SK-N-SH (cell line): ENCODE measurements around the gene ELL3. TPM values are rescaled to one million over a fixed set of nuclear protein-coding genes. Genes with fewer than 3 reads are reported as not detected.

Experiments
- CTCF ChIA-PET: fragments of 300-600, 350-600 bp; formaldehyde crosslinking; extraction: SDS; loops from one replicate; lab custom pipeline; 2021; lab: Yijun Ruan, JAX
- POLR2A ChIA-PET: fragments of 350-600 bp; sonication (Branson Sonifier 250); formaldehyde crosslinking; extraction: SDS; loops from one replicate; lab custom pipeline; 2020; ENCODE audit warnings: antibody characterized with exemption, inconsistent platforms; lab: Yijun Ruan, JAX
- DNase-seq: peaks from one replicate; pipeline ENCODE4 v3.0.0; 2012
- H2AFZ ChIP-seq: fragments of 200-600 bp; sonication (generic); 2 replicates; pipeline ENCODE4 v1.8.1; 2016; ENCODE audit warnings: antibody characterized with exemption, mild to moderate bottlenecking, low read depth
- H3F3A ChIP-seq: fragments of 200-600 bp; sonication (generic); replicated peaks from 2 replicates; pipeline ENCODE3; 2016; ENCODE audit warnings: antibody characterized with exemption, mild to moderate bottlenecking; ENCODE audit not compliant: insufficient read depth
- H3K27ac ChIP-seq, 2 experiments: fragments of 200-500 bp in 1 of 2; fragments of 200-600 bp in 1 of 2; sonication (Bioruptor generic) in 1 of 2; sonication (generic), shearing (Covaris generic) in 1 of 2; 2 replicates each; pipeline versions ENCODE4 v1.5.1 to v1.6.1; 2014 to 2016; ENCODE audit warnings: low read depth in 2 of 2, inconsistent platforms in 1 of 2, low read length in 1 of 2, mild to moderate bottlenecking in 1 of 2, mixed read lengths in 1 of 2
- H3K27me3 ChIP-seq: fragments of 200-600 bp; sonication (generic), shearing (Covaris generic); 2 replicates; pipeline ENCODE4 v1.6.1; 2016; ENCODE audit warnings: mixed run types; ENCODE audit not compliant: insufficient read depth
- H3K36me3 ChIP-seq, 2 experiments: fragments of 200-500 bp in 1 of 2; fragments of 200-600 bp in 1 of 2; sonication (Bioruptor generic) in 1 of 2; sonication (generic) in 1 of 2; replicated peaks in 1 of 2; 2 replicates each; pipeline versions ENCODE3 to v1.5.1; 2014 to 2016; ENCODE audit warnings: low read length in 1 of 2, mild to moderate bottlenecking in 1 of 2; ENCODE audit not compliant: insufficient read depth in 2 of 2, control insufficient read depth in 1 of 2
- H3K4me1 ChIP-seq, 2 experiments: fragments of 200-500 bp in 1 of 2; fragments of 200-600 bp in 1 of 2; sonication (Bioruptor generic) in 1 of 2; sonication (generic), shearing (Covaris generic) in 1 of 2; 2 replicates each; pipeline versions ENCODE4 v1.5.1 to v1.6.1; 2014 to 2016; ENCODE audit warnings: low read depth in 1 of 2, low read length in 1 of 2, mixed run types in 1 of 2; ENCODE audit not compliant: insufficient read depth in 2 of 2, control insufficient read depth in 1 of 2
- H3K4me2 ChIP-seq: fragments of 200-600 bp; sonication (generic), shearing (Covaris generic); 2 replicates; pipeline ENCODE4 v1.6.1; 2017; ENCODE audit warnings: mixed run types
- H3K4me3 ChIP-seq, 2 experiments: fragments of 200-500 bp in 1 of 2; fragments of 200-600 bp in 1 of 2; sonication (Bioruptor generic) in 1 of 2; sonication (generic), shearing (Covaris generic) in 1 of 2; 2 replicates each; pipeline versions ENCODE4 v1.5.1 to v1.8.1; 2014 to 2016; ENCODE audit warnings: low read depth in 2 of 2, inconsistent platforms in 1 of 2, low read length in 1 of 2, mild to moderate bottlenecking in 1 of 2, mixed read lengths in 1 of 2, moderate library complexity in 1 of 2
- H3K79me2 ChIP-seq: fragments of 200-600 bp; sonication (generic); 2 replicates; pipeline ENCODE4 v1.8.1; 2017; ENCODE audit warnings: mild to moderate bottlenecking; ENCODE audit not compliant: insufficient read depth
- H3K9ac ChIP-seq: fragments of 200-600 bp; sonication (generic); 2 replicates; pipeline ENCODE4 v1.6.1; 2017; ENCODE audit warnings: mixed run types
- H3K9me2 ChIP-seq: fragments of 200-600 bp; sonication (generic); 2 replicates; pipeline ENCODE4 v1.6.1; 2017; ENCODE audit warnings: mixed run types
- H3K9me3 ChIP-seq: fragments of 200-600 bp; sonication (generic); 2 replicates; pipeline ENCODE4 v1.6.1; 2017; ENCODE audit warnings: mixed run types, mild to moderate bottlenecking, moderate library complexity
- H4K20me1 ChIP-seq: fragments of 200-600 bp; sonication (generic); 2 replicates; pipeline ENCODE4 v1.6.1; 2017; ENCODE audit warnings: mild to moderate bottlenecking, mixed run types; ENCODE audit not compliant: insufficient read depth
- CHD2 ChIP-seq: fragments of 150-350 bp; IDR thresholded peaks from 2 replicates; pipeline ENCODE4 v1.6.1; 2018; ENCODE audit warnings: low read length; ENCODE audit not compliant: partially characterized antibody
- EZH2phosphoT487 ChIP-seq: fragments of 200-600 bp; sonication (generic); IDR thresholded peaks from 2 replicates; pipeline ENCODE4 v1.6.1; 2017; ENCODE audit warnings: low read depth, mixed run types, mild to moderate bottlenecking, antibody characterized with exemption, moderate library complexity, borderline replicate concordance
- FOSL2 ChIP-seq: IDR thresholded peaks from 2 replicates; pipeline ENCODE4 v1.4.0; 2012; ENCODE audit warnings: low read depth, mild to moderate bottlenecking, moderate library complexity, borderline replicate concordance
- FOXM1 ChIP-seq: IDR thresholded peaks from 2 replicates; pipeline ENCODE4 v1.4.0; 2012; ENCODE audit warnings: low read depth, mild to moderate bottlenecking
- GABPA ChIP-seq: IDR thresholded peaks from 2 replicates; pipeline ENCODE4 v1.4.0; 2012; ENCODE audit warnings: low read depth, mild to moderate bottlenecking
- JUND ChIP-seq: IDR thresholded peaks from 2 replicates; pipeline ENCODE4 v1.4.0; 2012
- MEF2A ChIP-seq: IDR thresholded peaks from 2 replicates; pipeline ENCODE4 v1.4.0; 2012; ENCODE audit warnings: low read depth, borderline replicate concordance
- MXI1 ChIP-seq: IDR thresholded peaks from 2 replicates; pipeline ENCODE4 v1.6.1; 2012; ENCODE audit warnings: mild to moderate bottlenecking, low read depth, low read length, improper control_type of control experiment
- NRF1 ChIP-seq: IDR thresholded peaks from 2 replicates; pipeline ENCODE4 v1.6.1; 2012; ENCODE audit warnings: low read depth, mild to moderate bottlenecking, low read length
- RAD21 ChIP-seq: IDR thresholded peaks from 2 replicates; pipeline ENCODE4 v1.6.1; 2012; ENCODE audit warnings: mild to moderate bottlenecking, low read length
- RCOR1 ChIP-seq: fragments of 150-350 bp; IDR thresholded peaks from 2 replicates; pipeline ENCODE4 v1.6.1; 2017; ENCODE audit warnings: antibody characterized with exemption, low read length
- RXRA ChIP-seq: IDR thresholded peaks from 2 replicates; pipeline ENCODE4 v1.4.0; 2012; ENCODE audit warnings: low read depth, mild to moderate bottlenecking, borderline replicate concordance
- SIN3A ChIP-seq: IDR thresholded peaks from 2 replicates; pipeline ENCODE4 v1.6.1; 2012; ENCODE audit warnings: low read depth, mild to moderate bottlenecking, low read length, moderate library complexity, borderline replicate concordance
- WGBS: methylation state at CpG from one replicate; pipeline ENCODE4 v1.1.6; 2017; ENCODE audit warnings: low lambda C conversion rate; 5-methylcytosine and 5-hydroxymethylcytosine counted together
- polyA plus RNA-seq, 3 experiments: library from polyadenylated mRNA; depleted of rRNA; stranded (reverse); fragments of >200 nt; gene quantifications; 2 replicates each; pipeline ENCODE4 v1.2.3, GENCODE V29; 2012
- TF ChIP-seq, protein P1 (sequence below): IDR thresholded peaks from 2 replicates; pipeline ENCODE4 v1.4.0; 2012; ENCODE audit warnings: low read depth, borderline replicate concordance
- TF ChIP-seq, protein P2 (sequence below): IDR thresholded peaks from 2 replicates; pipeline ENCODE4 v1.4.0; 2012; ENCODE audit warnings: low read depth, borderline replicate concordance
- TF ChIP-seq, protein P3 (sequence below): IDR thresholded peaks from 2 replicates; pipeline ENCODE4 v1.6.1; 2012; ENCODE audit warnings: mild to moderate bottlenecking, low read depth, low read length, moderate library complexity
- TF ChIP-seq, protein P4 (sequence below): fragments of 200-600 bp; sonication (generic); IDR thresholded peaks from 2 replicates; pipeline ENCODE4 v1.6.1; 2017; ENCODE audit warnings: antibody characterized with exemption, mild to moderate bottlenecking, moderate library complexity
- TF ChIP-seq, protein P5 (sequence below): IDR thresholded peaks from 2 replicates; pipeline ENCODE4 v1.4.0; 2012; ENCODE audit warnings: low read depth
- TF ChIP-seq, protein P6 (sequence below): IDR thresholded peaks from 2 replicates; pipeline ENCODE4; 2012

Gene ELL3
- polyA plus RNA-seq, 1 of the 3 experiments (the other 2 are of a cell fraction): 0.67 TPM

DNA sequence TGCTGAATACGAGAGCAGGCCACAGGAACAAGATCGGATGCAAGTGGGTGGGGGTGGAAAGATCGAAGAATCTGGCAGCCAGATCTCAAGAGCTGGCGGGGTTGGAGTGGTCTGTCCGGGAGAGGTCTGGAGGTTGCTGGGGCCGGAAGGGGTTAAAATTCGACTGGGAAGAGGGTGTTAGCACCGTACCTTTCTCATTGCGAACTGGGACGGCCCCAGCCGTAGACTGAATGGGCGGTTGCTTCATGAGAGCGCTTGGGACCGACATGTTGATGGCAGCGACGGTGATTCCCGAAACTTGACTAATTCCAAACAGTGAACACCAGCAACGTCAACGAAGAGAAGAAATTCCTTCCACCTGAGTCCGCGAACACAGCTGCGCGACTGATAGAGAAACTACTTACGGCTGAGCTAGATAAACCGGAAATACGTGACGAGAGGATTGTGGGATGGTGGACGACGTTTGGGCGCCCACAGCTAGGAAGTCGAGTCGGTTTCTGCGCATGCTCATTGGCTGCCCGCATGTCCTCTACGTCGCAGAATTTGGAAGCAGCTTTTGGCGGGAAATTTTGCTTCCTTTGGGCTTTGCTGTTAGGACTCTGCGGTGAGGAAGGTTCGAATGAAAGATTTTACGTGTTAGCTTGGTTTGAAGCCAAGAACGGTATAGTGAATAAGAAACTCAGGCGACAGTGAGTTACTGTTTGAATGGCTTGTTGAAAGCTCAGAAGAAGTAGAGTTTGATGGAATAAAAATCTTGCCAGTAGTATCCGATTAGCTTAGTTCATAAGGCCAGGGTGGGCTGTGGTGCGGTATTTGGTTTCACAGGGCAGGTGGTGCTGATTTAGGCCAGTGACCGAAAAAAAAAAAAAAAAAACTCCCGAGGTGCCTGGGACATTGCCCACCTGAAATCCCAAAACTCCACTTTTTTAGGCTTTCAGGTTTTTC lies 47.8 kb upstream of the ELL3 start, which contains the start of gene MFAP1:
TSS of gene MFAP1 (minus strand) at position 389 of the 945 bp plus-strand sequence. CDS start at position 268, 121 bp downstream.
- H4K20me1 ChIP-seq: 0 out of 2 replicates have a peak, but pooled peaks cover 6% of the 10 kb centered on the region
- H3K27me3 ChIP-seq: no peaks in the 10 kb centered on the region
- peak within 1 kb of the TSS; percentile 73 to 98 for H3K4me3 ChIP-seq
- H3K79me2 ChIP-seq: peaks cover 76% of the 10 kb centered on the region
- 10% methylated on average over 46 of the region's 46 CpGs for WGBS
- H3K4me2 ChIP-seq: peak within 1 kb of the TSS; percentile 78
- ChIA-PET POLR2A (interaction anchor here (0.6 to 2.6 kb wide), 5 partner anchors 24 to 904 kb away, joined by 3 to 14 read pairs (median 4); partner anchors contain the start of genes HYPK, SERF2 and SERINC4), CTCF (interaction anchor here (0.7 to 1.0 kb wide), 2 partner anchors 48 to 57 kb away, joined by 3 to 6 read pairs; no protein-coding TSS in a partner anchor)
- no peaks in the 10 kb centered on the region for H3K9me3 ChIP-seq
- peak; percentile 90 for DNase-seq
- H3K27ac ChIP-seq: peak within 1 kb of the TSS; percentile 87 to 97
- H3K9ac ChIP-seq: peak within 1 kb of the TSS; percentile 92
- H3K4me1 ChIP-seq: peaks cover 9 to 10% of the 10 kb centered on the region in 2 experiments; a peak in 3 of 4 replicates
- H2AFZ ChIP-seq: peak within 1 kb of the TSS; percentile 88
- H3K36me3 ChIP-seq: peaks cover 0 to 6% of the 10 kb centered on the region in 2 experiments
- H3K9me2 ChIP-seq: no peaks in the 10 kb centered on the region
- peaks cover 23% of the 10 kb centered on the region for H3F3A ChIP-seq
- TF ChIP-seq FOXM1 (no peak), RAD21 (no peak), MEF2A (no peak), SIN3A (peak; percentile 79; the same call in 1 of the 2 replicates), MXI1 (no peak; the same call in 1 of the 2 replicates), CHD2 (peak; percentile 65), JUND (no peak), GABPA (peak; percentile 86), RXRA (no peak), FOSL2 (0 out of 2 replicates have a peak, but pooled peaks have one; percentile 15), RCOR1 (no peak; the same call in none of the 2 replicates), EZH2phosphoT487 (no peak), NRF1 (peak; percentile 78)
- TF ChIP-seq, protein P1, sequence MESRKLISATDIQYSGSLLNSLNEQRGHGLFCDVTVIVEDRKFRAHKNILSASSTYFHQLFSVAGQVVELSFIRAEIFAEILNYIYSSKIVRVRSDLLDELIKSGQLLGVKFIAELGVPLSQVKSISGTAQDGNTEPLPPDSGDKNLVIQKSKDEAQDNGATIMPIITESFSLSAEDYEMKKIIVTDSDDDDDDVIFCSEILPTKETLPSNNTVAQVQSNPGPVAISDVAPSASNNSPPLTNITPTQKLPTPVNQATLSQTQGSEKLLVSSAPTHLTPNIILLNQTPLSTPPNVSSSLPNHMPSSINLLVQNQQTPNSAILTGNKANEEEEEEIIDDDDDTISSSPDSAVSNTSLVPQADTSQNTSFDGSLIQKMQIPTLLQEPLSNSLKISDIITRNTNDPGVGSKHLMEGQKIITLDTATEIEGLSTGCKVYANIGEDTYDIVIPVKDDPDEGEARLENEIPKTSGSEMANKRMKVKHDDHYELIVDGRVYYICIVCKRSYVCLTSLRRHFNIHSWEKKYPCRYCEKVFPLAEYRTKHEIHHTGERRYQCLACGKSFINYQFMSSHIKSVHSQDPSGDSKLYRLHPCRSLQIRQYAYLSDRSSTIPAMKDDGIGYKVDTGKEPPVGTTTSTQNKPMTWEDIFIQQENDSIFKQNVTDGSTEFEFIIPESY: no peak
- TF ChIP-seq, protein P2, sequence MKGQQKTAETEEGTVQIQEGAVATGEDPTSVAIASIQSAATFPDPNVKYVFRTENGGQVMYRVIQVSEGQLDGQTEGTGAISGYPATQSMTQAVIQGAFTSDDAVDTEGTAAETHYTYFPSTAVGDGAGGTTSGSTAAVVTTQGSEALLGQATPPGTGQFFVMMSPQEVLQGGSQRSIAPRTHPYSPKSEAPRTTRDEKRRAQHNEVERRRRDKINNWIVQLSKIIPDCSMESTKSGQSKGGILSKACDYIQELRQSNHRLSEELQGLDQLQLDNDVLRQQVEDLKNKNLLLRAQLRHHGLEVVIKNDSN: peak; percentile 40; the same call in 1 of the 2 replicates
- TF ChIP-seq, protein P3, sequence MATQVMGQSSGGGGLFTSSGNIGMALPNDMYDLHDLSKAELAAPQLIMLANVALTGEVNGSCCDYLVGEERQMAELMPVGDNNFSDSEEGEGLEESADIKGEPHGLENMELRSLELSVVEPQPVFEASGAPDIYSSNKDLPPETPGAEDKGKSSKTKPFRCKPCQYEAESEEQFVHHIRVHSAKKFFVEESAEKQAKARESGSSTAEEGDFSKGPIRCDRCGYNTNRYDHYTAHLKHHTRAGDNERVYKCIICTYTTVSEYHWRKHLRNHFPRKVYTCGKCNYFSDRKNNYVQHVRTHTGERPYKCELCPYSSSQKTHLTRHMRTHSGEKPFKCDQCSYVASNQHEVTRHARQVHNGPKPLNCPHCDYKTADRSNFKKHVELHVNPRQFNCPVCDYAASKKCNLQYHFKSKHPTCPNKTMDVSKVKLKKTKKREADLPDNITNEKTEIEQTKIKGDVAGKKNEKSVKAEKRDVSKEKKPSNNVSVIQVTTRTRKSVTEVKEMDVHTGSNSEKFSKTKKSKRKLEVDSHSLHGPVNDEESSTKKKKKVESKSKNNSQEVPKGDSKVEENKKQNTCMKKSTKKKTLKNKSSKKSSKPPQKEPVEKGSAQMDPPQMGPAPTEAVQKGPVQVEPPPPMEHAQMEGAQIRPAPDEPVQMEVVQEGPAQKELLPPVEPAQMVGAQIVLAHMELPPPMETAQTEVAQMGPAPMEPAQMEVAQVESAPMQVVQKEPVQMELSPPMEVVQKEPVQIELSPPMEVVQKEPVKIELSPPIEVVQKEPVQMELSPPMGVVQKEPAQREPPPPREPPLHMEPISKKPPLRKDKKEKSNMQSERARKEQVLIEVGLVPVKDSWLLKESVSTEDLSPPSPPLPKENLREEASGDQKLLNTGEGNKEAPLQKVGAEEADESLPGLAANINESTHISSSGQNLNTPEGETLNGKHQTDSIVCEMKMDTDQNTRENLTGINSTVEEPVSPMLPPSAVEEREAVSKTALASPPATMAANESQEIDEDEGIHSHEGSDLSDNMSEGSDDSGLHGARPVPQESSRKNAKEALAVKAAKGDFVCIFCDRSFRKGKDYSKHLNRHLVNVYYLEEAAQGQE: peak; percentile 63
- TF ChIP-seq, protein P4, sequence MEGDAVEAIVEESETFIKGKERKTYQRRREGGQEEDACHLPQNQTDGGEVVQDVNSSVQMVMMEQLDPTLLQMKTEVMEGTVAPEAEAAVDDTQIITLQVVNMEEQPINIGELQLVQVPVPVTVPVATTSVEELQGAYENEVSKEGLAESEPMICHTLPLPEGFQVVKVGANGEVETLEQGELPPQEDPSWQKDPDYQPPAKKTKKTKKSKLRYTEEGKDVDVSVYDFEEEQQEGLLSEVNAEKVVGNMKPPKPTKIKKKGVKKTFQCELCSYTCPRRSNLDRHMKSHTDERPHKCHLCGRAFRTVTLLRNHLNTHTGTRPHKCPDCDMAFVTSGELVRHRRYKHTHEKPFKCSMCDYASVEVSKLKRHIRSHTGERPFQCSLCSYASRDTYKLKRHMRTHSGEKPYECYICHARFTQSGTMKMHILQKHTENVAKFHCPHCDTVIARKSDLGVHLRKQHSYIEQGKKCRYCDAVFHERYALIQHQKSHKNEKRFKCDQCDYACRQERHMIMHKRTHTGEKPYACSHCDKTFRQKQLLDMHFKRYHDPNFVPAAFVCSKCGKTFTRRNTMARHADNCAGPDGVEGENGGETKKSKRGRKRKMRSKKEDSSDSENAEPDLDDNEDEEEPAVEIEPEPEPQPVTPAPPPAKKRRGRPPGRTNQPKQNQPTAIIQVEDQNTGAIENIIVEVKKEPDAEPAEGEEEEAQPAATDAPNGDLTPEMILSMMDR: no peak
- TF ChIP-seq, protein P5, sequence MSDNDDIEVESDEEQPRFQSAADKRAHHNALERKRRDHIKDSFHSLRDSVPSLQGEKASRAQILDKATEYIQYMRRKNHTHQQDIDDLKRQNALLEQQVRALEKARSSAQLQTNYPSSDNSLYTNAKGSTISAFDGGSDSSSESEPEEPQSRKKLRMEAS: peak; percentile 98
- TF ChIP-seq, protein P6, sequence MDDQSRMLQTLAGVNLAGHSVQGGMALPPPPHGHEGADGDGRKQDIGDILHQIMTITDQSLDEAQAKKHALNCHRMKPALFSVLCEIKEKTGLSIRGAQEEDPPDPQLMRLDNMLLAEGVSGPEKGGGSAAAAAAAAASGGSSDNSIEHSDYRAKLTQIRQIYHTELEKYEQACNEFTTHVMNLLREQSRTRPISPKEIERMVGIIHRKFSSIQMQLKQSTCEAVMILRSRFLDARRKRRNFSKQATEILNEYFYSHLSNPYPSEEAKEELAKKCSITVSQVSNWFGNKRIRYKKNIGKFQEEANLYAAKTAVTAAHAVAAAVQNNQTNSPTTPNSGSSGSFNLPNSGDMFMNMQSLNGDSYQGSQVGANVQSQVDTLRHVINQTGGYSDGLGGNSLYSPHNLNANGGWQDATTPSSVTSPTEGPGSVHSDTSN: no peak
